H1 (cell line): ENCODE results near the gene BEST1.

Experiments used
- BACH1 ChIP-seq: IDR thresholded peaks from 2 replicates; pipeline ENCODE4 v1.6.1; 2012; ENCODE audit warnings: low read length, improper control_type of control experiment
- CEBPB ChIP-seq: IDR thresholded peaks from 2 replicates; pipeline ENCODE4 v1.6.1; 2012; ENCODE audit warnings: low read depth, low read length
- CTCF ChIP-seq, 3 experiments: IDR thresholded peaks; 1 replicate in 2 of 3; 2 replicates in 1 of 3; pipeline versions ENCODE4 v1.5.1 to v1.6.1; 2011; ENCODE audit warnings: low read length in 3 of 3, mild to moderate bottlenecking in 3 of 3, inconsistent platforms in 2 of 3, low read depth in 1 of 3, moderate library complexity in 1 of 3; ENCODE audit not compliant: insufficient read depth in 1 of 3; ENCODE audit errors: control extremely low read depth in 1 of 3
- GABPA ChIP-seq: IDR thresholded peaks from 2 replicates; pipeline ENCODE4 v1.6.1; 2011; ENCODE audit warnings: mild to moderate bottlenecking, low read length, moderate library complexity, borderline replicate concordance; ENCODE audit not compliant: insufficient read depth
- MAX ChIP-seq: IDR thresholded peaks from 2 replicates; pipeline ENCODE4 v1.6.1; 2012; ENCODE audit warnings: inconsistent platforms
- PHF8 ChIP-seq: fragments of 200-600 bp; sonication (generic); conservative IDR thresholded peaks from 2 replicates; pipeline ENCODE4 v1.7.1; 2012; ENCODE audit warnings: low read depth, mild to moderate bottlenecking, inconsistent platforms, low read length, moderate library complexity
- POLR2AphosphoS5 ChIP-seq: IDR thresholded peaks from 2 replicates; pipeline ENCODE4 v1.6.1; 2011; ENCODE audit warnings: low read depth, low read length
- RFX5 ChIP-seq: IDR thresholded peaks from 2 replicates; pipeline ENCODE4 v1.6.1; 2011; ENCODE audit warnings: low read depth, low read length, improper control_type of control experiment, borderline replicate concordance
- SIN3A ChIP-seq, 2 experiments: IDR thresholded peaks in 1 of 2; conservative IDR thresholded peaks in 1 of 2; 2 replicates each; pipeline ENCODE4 v1.6.1; 2011 to 2012; ENCODE audit warnings: low read length in 2 of 2, improper control_type of control experiment in 1 of 2, low read depth in 1 of 2, mild to moderate bottlenecking in 1 of 2

GRCh38 chr11:61914471-61915171 lies 35.5 kb upstream of the BEST1 start:
- no peak for TF ChIP-seq SIN3A (conservative IDR thresholded peaks at IDR 0.05 in 1 of 2, IDR thresholded peaks at IDR 0.05 in 1 of 2; ENCODE audit: low read depth in 1 of 2, low read length in 2 of 2)
- TF ChIP-seq GABPA = no peak
- no peak for TF ChIP-seq CTCF (IDR thresholded peaks at IDR 0.05; ENCODE audit: control extremely low read depth in 1 of 3, insufficient read depth in 1 of 3, low read depth in 1 of 3, low read length in 3 of 3)
- TF ChIP-seq MAX = no peak
- TF ChIP-seq CEBPB = no peak
- TF ChIP-seq POLR2AphosphoS5 = no peak
- no peak for TF ChIP-seq BACH1
- TF ChIP-seq PHF8 = no peak
- no peak for TF ChIP-seq RFX5
